IMR-90 (cell line): Measurements from ENCODE around the gene KIDINS220. TPM values are rescaled to one million over a fixed set of nuclear protein-coding genes. Genes with fewer than 3 reads are reported as not detected.

Source experiments
- ATAC-seq: fragments of 200-7000 bp; cut with Tn5 transposase; 2 replicates; pipeline ENCODE4 v1.9.1; 2020; ENCODE audit warnings: low read depth, mild to moderate bottlenecking, moderate library complexity
- BruUV-seq: library from RNA; stranded (reverse); fragments of 400-500 nt; replicated peaks from 2 replicates; lab custom pipeline; 2021; lab: Mats Ljungman, UMichigan
- CTCF ChIA-PET: fragments of 300-600 bp; formaldehyde crosslinking; extraction: SDS; loops from one replicate; lab custom pipeline; 2021; ENCODE audit warnings: antibody characterized with exemption; lab: Yijun Ruan, JAX
- POLR2A ChIA-PET: fragments of 300-600 bp; sonication (Branson Sonifier 250); formaldehyde crosslinking; loops from one replicate; lab custom pipeline; 2022; ENCODE audit warnings: antibody characterized with exemption; ENCODE audit not compliant: unreplicated experiment; lab: Charles Lee
- DNase-seq: peaks from one replicate; pipeline ENCODE4 v3.0.0; 2013
- H2AFZ ChIP-seq: replicated peaks from 2 replicates; pipeline ENCODE3; 2013; ENCODE audit warnings: low read length, mild to moderate bottlenecking; ENCODE audit not compliant: poor library complexity
- H2AK5ac ChIP-seq: 2 replicates; pipeline ENCODE4 v1.6.1; 2013; ENCODE audit warnings: low read depth, low read length, inconsistent platforms
- H2AK9ac ChIP-seq: replicated peaks from 2 replicates; pipeline ENCODE3; 2013; ENCODE audit warnings: mild to moderate bottlenecking, low read depth, low read length, moderate library complexity; ENCODE audit not compliant: poor library complexity
- H2BK120ac ChIP-seq: 2 replicates; pipeline ENCODE4 v1.6.1; 2013; ENCODE audit warnings: low read depth, low read length, inconsistent platforms
- H2BK15ac ChIP-seq: 3 replicates; pipeline ENCODE4 v1.6.1; 2013; ENCODE audit warnings: low read depth, low read length, inconsistent platforms
- H2BK20ac ChIP-seq: 2 replicates; pipeline ENCODE4 v1.6.1; 2013; ENCODE audit warnings: low read depth, mild to moderate bottlenecking, inconsistent platforms, low read length, moderate library complexity
- H2BK5ac ChIP-seq: 2 replicates; pipeline ENCODE4 v1.6.1; 2013; ENCODE audit warnings: mild to moderate bottlenecking, low read depth, low read length, inconsistent platforms; ENCODE audit not compliant: poor library complexity, severe bottlenecking
- H3K14ac ChIP-seq: replicated peaks from 2 replicates; pipeline ENCODE4 v1.6.1; 2013; ENCODE audit warnings: low read depth, low read length, inconsistent platforms
- H3K18ac ChIP-seq: 2 replicates; pipeline ENCODE4 v1.6.1; 2013; ENCODE audit warnings: low read depth, low read length, control low read depth
- H3K23ac ChIP-seq: 2 replicates; pipeline ENCODE4 v1.6.1; 2013; ENCODE audit warnings: low read depth, low read length, inconsistent platforms
- H3K27ac ChIP-seq: 2 replicates; pipeline ENCODE4 v1.5.1; 2013; ENCODE audit warnings: mild to moderate bottlenecking, control low read depth, low read length; ENCODE audit not compliant: insufficient read depth
- H3K27me3 ChIP-seq: 2 replicates; pipeline ENCODE4 v1.6.1; 2013; ENCODE audit warnings: low read length; ENCODE audit not compliant: control insufficient read depth, insufficient read depth
- H3K36me3 ChIP-seq: 2 replicates; pipeline ENCODE4 v1.6.1; 2013; ENCODE audit warnings: low read length, mixed read lengths; ENCODE audit not compliant: control insufficient read depth, insufficient read depth
- H3K4ac ChIP-seq: 2 replicates; pipeline ENCODE4 v1.6.1; 2013; ENCODE audit warnings: low read depth, low read length, inconsistent platforms
- H3K4me1 ChIP-seq: 2 replicates; pipeline ENCODE4 v1.6.1; 2013; ENCODE audit warnings: low read length, mixed read lengths; ENCODE audit not compliant: control insufficient read depth, insufficient read depth
- H3K4me2 ChIP-seq: 2 replicates; pipeline ENCODE4 v1.6.1; 2013; ENCODE audit warnings: low read depth, mild to moderate bottlenecking, control low read depth, low read length, moderate library complexity
- H3K4me3 ChIP-seq: 2 replicates; pipeline ENCODE4 v1.5.1; 2013; ENCODE audit warnings: low read depth, mild to moderate bottlenecking, control low read depth, low read length, moderate library complexity; ENCODE audit not compliant: insufficient read depth
- H3K56ac ChIP-seq: 2 replicates; pipeline ENCODE4 v1.6.1; 2013; ENCODE audit warnings: low read length, inconsistent platforms; ENCODE audit not compliant: insufficient read depth; ENCODE audit errors: extremely low read depth
- H3K79me1 ChIP-seq, 2 experiments: 2 replicates each; pipeline ENCODE4 v1.6.1; 2013; ENCODE audit warnings: low read length in 2 of 2, inconsistent platforms in 1 of 2, low read depth in 1 of 2
- H3K9ac ChIP-seq: 2 replicates; pipeline ENCODE4 v1.6.1; 2013; ENCODE audit warnings: low read depth, low read length, control low read depth
- H3K9me1 ChIP-seq: 2 replicates; pipeline ENCODE4 v1.6.1; 2013; ENCODE audit warnings: low read length, inconsistent platforms; ENCODE audit not compliant: insufficient read depth
- H3K9me3 ChIP-seq: 2 replicates; pipeline ENCODE4 v1.6.1; 2013; ENCODE audit warnings: low read length; ENCODE audit not compliant: control insufficient read depth, insufficient read depth
- H4K20me1 ChIP-seq: 2 replicates; pipeline ENCODE4 v1.6.1; 2013; ENCODE audit warnings: low read length, inconsistent platforms; ENCODE audit not compliant: insufficient read depth
- H4K5ac ChIP-seq: 2 replicates; pipeline ENCODE4 v1.6.1; 2013; ENCODE audit warnings: mild to moderate bottlenecking, low read depth, low read length, control low read depth
- H4K8ac ChIP-seq, 2 experiments: 2 replicates each; pipeline ENCODE4 v1.6.1; 2013; ENCODE audit warnings: low read depth in 2 of 2, low read length in 2 of 2, control low read depth in 1 of 2, inconsistent platforms in 1 of 2
- H4K91ac ChIP-seq: 2 replicates; pipeline ENCODE4 v1.6.1; 2013; ENCODE audit warnings: low read depth, low read length, inconsistent platforms; ENCODE audit not compliant: insufficient read depth
- BHLHE40 ChIP-seq: fragments of 150-350 bp; IDR thresholded peaks from 2 replicates; pipeline ENCODE4 v1.6.1; 2016; ENCODE audit warnings: mild to moderate bottlenecking, low read depth, low read length
- FOS ChIP-seq: fragments of 150-350 bp; IDR thresholded peaks from 2 replicates; pipeline ENCODE4 v1.6.1; 2016; ENCODE audit warnings: low read depth, low read length
- NFE2L2 ChIP-seq: fragments of 150-350 bp; IDR thresholded peaks from 2 replicates; pipeline ENCODE4 v1.6.1; 2016; ENCODE audit warnings: low read depth, mild to moderate bottlenecking, low read length
- POLR2A ChIP-seq: IDR thresholded peaks from 2 replicates; pipeline ENCODE4 v1.6.1; 2012; ENCODE audit warnings: mild to moderate bottlenecking, low read depth, low read length
- RAD21 ChIP-seq: IDR thresholded peaks from 2 replicates; pipeline ENCODE4 v1.6.1; 2012; ENCODE audit warnings: low read length, improper control_type of control experiment
- RFX5 ChIP-seq: IDR thresholded peaks from 2 replicates; pipeline ENCODE4 v1.8.0; 2012; ENCODE audit warnings: low read depth, mild to moderate bottlenecking, low read length, moderate library complexity
- SMC3 ChIP-seq: fragments of 150-350 bp; IDR thresholded peaks from 2 replicates; pipeline ENCODE4 v1.6.1; 2016; ENCODE audit warnings: low read depth, mild to moderate bottlenecking, antibody characterized with exemption, low read length, moderate library complexity
- WGBS, 2 experiments: methylation state at CpG; one replicate each; pipeline versions ENCODE4 v1.1.5 to v1.1.7; 2013; ENCODE audit warnings: missing lambda C conversion rate in 2 of 2; ENCODE audit not compliant: insufficient read length in 1 of 2; ENCODE audit errors: extremely low coverage in 2 of 2; 5-methylcytosine and 5-hydroxymethylcytosine counted together
- dilution Hi-C: fragments of 300-500 bp; cut with HindIII; formaldehyde crosslinking; loops from one replicate; pipeline ENCODE4 v1.14.3; 2018; ENCODE audit warnings: low sequenced_read_pairs; ENCODE audit not compliant: unreplicated experiment
- in situ Hi-C: fragments of 300-500 bp; cut with MboI; formaldehyde crosslinking; loops from 3 replicates; pipeline ENCODE4 v1.14.3; 2019; ENCODE audit warnings: low sequenced_read_pairs, inconsistent platforms, mixed read lengths
- intact Hi-C: fragments of 100-400 bp; cut with micrococcal nuclease; formaldehyde crosslinking; loops from 2 replicates; pipeline ENCODE4 v1.10.0; 2022
- polyA plus RNA-seq, 3 experiments: library from polyadenylated mRNA; depleted of rRNA; stranded (reverse); fragments of >200 nt; gene quantifications; 2 replicates each; pipeline ENCODE4 v1.2.3, GENCODE V29; 2012; ENCODE audit warnings: low replicate concordance in 1 of 3
- total RNA-seq: library from RNA; depleted of rRNA; stranded (reverse); fragments of >200 nt; gene quantifications from 2 replicates; pipeline ENCODE4 v1.2.3, GENCODE V29; 2012
- TF ChIP-seq, protein P1 (sequence below): fragments of 150-350 bp; IDR thresholded peaks from 2 replicates; pipeline ENCODE4 v1.6.1; 2017; ENCODE audit warnings: mild to moderate bottlenecking, antibody characterized with exemption, low read length, low read depth
- TF ChIP-seq, protein P2 (sequence below): fragments of 150-350 bp; IDR thresholded peaks from 2 replicates; pipeline ENCODE4 v1.6.1; 2016; ENCODE audit warnings: low read depth, mild to moderate bottlenecking, low read length, moderate library complexity, borderline replicate concordance

Gene KIDINS220
- total and polyA plus RNA-seq, 2 of the 4 experiments (the other 2 are of a cell fraction) = 23.1 to 63.4 TPM

DNA sequence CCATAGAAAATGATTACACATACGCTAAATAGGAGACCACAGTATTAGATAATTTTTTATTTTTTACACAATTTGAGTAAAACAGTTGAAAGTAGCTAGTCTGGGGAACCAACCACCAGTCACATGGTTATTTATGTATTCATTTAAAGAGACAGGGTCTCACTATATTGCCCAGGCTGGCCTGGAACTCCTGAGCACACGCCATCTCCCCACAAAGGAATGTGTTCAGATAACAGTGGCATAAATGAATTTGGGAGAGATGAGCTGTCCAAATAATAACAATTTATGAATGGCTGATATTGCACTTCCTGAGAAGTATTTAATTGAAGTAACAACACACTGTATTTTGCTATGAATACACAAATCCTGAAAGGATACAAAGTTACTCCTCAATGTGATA lies 39.7 kb downstream of the KIDINS220 start:
- Histone ChIP-seq H2BK20ac (no peak overlapping the region), H3K27ac (no peak overlapping the region)
- no TSS peak for BruUV-seq

More for the DNA sequence above, 39.7 kb downstream of the KIDINS220 start:
- Histone ChIP-seq H3K14ac (no peak overlapping the region), H3K79me1 (peaks cover 4 to 28% of the 10 kb centered on the region in 2 experiments), H3K9me1 (peaks cover 14% of the 10 kb centered on the region), H2BK15ac (no peak overlapping the region), H3K4me1 (peaks cover 11% of the 10 kb centered on the region), H4K5ac (no peak overlapping the region), H3K23ac (no peak overlapping the region), H3K9me3 (no peaks in the 10 kb centered on the region), H2AFZ (no peak overlapping the region), H3K4me2 (no peak overlapping the region), H3K4ac (no peak overlapping the region), H2AK9ac (no peak overlapping the region), H3K27me3 (no peaks in the 10 kb centered on the region), H2BK120ac (no peak overlapping the region), H3K18ac (no peak overlapping the region), H4K8ac (no peak overlapping the region), H4K20me1 (no peaks in the 10 kb centered on the region), H3K4me3 (no peak overlapping the region), H2BK5ac (no peak overlapping the region), H4K91ac (no peak overlapping the region), H3K36me3 (peaks cover 26% of the 10 kb centered on the region), H3K9ac (no peak overlapping the region), H2AK5ac (no peak overlapping the region), H3K56ac (no peak overlapping the region)
- dilution Hi-C loops (no loop called here), intact Hi-C loops (no loop called here), in situ Hi-C loops (no loop called here)
- POLR2A ChIA-PET = no interaction called here
- WGBS, 2 experiments = no CpG with 5 or more reads among the region's 2 CpGs
- ATAC-seq (no peak), DNase-seq (no peak)
- CTCF ChIA-PET = no interaction called here
- TF ChIP-seq RAD21 (no peak), POLR2A (no peak), NFE2L2 (no peak), RFX5 (no peak), SMC3 (no peak), FOS (no peak), BHLHE40 (no peak)
- TF ChIP-seq, protein P1, sequence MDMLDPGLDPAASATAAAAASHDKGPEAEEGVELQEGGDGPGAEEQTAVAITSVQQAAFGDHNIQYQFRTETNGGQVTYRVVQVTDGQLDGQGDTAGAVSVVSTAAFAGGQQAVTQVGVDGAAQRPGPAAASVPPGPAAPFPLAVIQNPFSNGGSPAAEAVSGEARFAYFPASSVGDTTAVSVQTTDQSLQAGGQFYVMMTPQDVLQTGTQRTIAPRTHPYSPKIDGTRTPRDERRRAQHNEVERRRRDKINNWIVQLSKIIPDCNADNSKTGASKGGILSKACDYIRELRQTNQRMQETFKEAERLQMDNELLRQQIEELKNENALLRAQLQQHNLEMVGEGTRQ = no peak
- TF ChIP-seq, protein P2, sequence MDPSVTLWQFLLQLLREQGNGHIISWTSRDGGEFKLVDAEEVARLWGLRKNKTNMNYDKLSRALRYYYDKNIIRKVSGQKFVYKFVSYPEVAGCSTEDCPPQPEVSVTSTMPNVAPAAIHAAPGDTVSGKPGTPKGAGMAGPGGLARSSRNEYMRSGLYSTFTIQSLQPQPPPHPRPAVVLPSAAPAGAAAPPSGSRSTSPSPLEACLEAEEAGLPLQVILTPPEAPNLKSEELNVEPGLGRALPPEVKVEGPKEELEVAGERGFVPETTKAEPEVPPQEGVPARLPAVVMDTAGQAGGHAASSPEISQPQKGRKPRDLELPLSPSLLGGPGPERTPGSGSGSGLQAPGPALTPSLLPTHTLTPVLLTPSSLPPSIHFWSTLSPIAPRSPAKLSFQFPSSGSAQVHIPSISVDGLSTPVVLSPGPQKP = no peak
